Measurements from ENCODE around the gene SLC47A1.

The SLC47A1 gene

GRCh38 chr17:19583871-19584270 is 50.2 kb downstream of the SLC47A1 start:
- no peak overlapping the region for H3K4me3 ChIP-seq (ENCODE audit: low read depth, low read length)
- no peak for TF ChIP-seq CTCF (IDR thresholded peaks at IDR 0.05; ENCODE audit: low read depth, low read length, missing control alignments)
- DNase-seq (ENCODE audit: low read depth), result no peak

GRCh38 chr17:19590451-19590850 is 56.8 kb downstream of the SLC47A1 start:
- no peak overlapping the region for H3K4me3 ChIP-seq (ENCODE audit: low read depth, low read length)
- no peak for DNase-seq (ENCODE audit: low read depth)
- no peak for TF ChIP-seq CTCF (IDR thresholded peaks at IDR 0.05; ENCODE audit: low read depth, low read length, missing control alignments)

GRCh38 chr17:19590912-19591551 is 57.4 kb downstream of the SLC47A1 start:
- DNase-seq (ENCODE audit: low read depth), result no peak
- no peak for TF ChIP-seq CTCF (IDR thresholded peaks at IDR 0.05; ENCODE audit: low read depth, low read length, missing control alignments)
- H3K4me3 ChIP-seq (ENCODE audit: low read depth, low read length), result no peak overlapping the region

- no peak for TF ChIP-seq CTCF (IDR thresholded peaks at IDR 0.05; ENCODE audit: low read depth, low read length, missing control alignments)
These were observed 58.7 kb downstream of the SLC47A1 start for GRCh38 chr17:19592316-19592715.

GRCh38 chr17:19596869-19597268 is 63.2 kb downstream of the SLC47A1 start:
- no peak for DNase-seq (ENCODE audit: low read depth)
- no peak overlapping the region for H3K4me3 ChIP-seq (ENCODE audit: low read depth, low read length)
- TF ChIP-seq CTCF (IDR thresholded peaks at IDR 0.05; ENCODE audit: low read depth, low read length, missing control alignments), result no peak

More at GRCh38 chr17:19592316-19592715, 58.7 kb downstream of the SLC47A1 start:
- no peak overlapping the region for H3K4me3 ChIP-seq (ENCODE audit: low read depth, low read length)
- DNase-seq (ENCODE audit: low read depth), result no peak

GRCh38 chr17:19610311-19610710 is 76.7 kb downstream of the SLC47A1 start:
- no peak for TF ChIP-seq CTCF (IDR thresholded peaks at IDR 0.05; ENCODE audit: low read depth, low read length, missing control alignments)
- DNase-seq (ENCODE audit: low read depth), result no peak
- no peak overlapping the region for H3K4me3 ChIP-seq (ENCODE audit: low read depth, low read length)

- TF ChIP-seq CTCF (IDR thresholded peaks at IDR 0.05; ENCODE audit: low read depth, low read length, missing control alignments), result no peak
- no peak overlapping the region for H3K4me3 ChIP-seq (ENCODE audit: low read depth, low read length)
- DNase-seq (ENCODE audit: low read depth), result no peak
These were observed 77.2 kb downstream of the SLC47A1 start for GRCh38 chr17:19610879-19611278.
